IMR-90 (cell line): Measurements from ENCODE around the gene SAMD4B.

Source experiments
- BHLHE40 ChIP-seq: fragments of 150-350 bp; IDR thresholded peaks from 2 replicates; pipeline ENCODE4 v1.6.1; 2016; ENCODE audit warnings: mild to moderate bottlenecking, low read depth, low read length
- CEBPB ChIP-seq: IDR thresholded peaks from 2 replicates; pipeline ENCODE4 v1.6.1; 2012; ENCODE audit warnings: low read depth, low read length, improper control_type of control experiment
- CTCF ChIP-seq: conservative IDR thresholded peaks from 2 replicates; pipeline ENCODE4 v1.5.1; 2012; ENCODE audit warnings: mild to moderate bottlenecking, low read depth, low read length, improper control_type of control experiment
- ELK1 ChIP-seq: fragments of 150-350 bp; IDR thresholded peaks from 2 replicates; pipeline ENCODE4 v1.6.1; 2016; ENCODE audit warnings: low read depth, mild to moderate bottlenecking, low read length, moderate library complexity, borderline replicate concordance
- FOS ChIP-seq: fragments of 150-350 bp; IDR thresholded peaks from 2 replicates; pipeline ENCODE4 v1.6.1; 2016; ENCODE audit warnings: low read depth, low read length
- MXI1 ChIP-seq: IDR thresholded peaks from 2 replicates; pipeline ENCODE4 v1.6.1; 2012; ENCODE audit warnings: low read depth, mild to moderate bottlenecking, low read length, moderate library complexity, borderline replicate concordance
- NFE2L2 ChIP-seq: fragments of 150-350 bp; IDR thresholded peaks from 2 replicates; pipeline ENCODE4 v1.6.1; 2016; ENCODE audit warnings: low read depth, mild to moderate bottlenecking, low read length
- POLR2A ChIP-seq: IDR thresholded peaks from 2 replicates; pipeline ENCODE4 v1.6.1; 2012; ENCODE audit warnings: mild to moderate bottlenecking, low read depth, low read length
- RAD21 ChIP-seq: IDR thresholded peaks from 2 replicates; pipeline ENCODE4 v1.6.1; 2012; ENCODE audit warnings: low read length, improper control_type of control experiment
- RFX5 ChIP-seq: IDR thresholded peaks from 2 replicates; pipeline ENCODE4 v1.8.0; 2012; ENCODE audit warnings: low read depth, mild to moderate bottlenecking, low read length, moderate library complexity
- SMC3 ChIP-seq: fragments of 150-350 bp; IDR thresholded peaks from 2 replicates; pipeline ENCODE4 v1.6.1; 2016; ENCODE audit warnings: low read depth, mild to moderate bottlenecking, antibody characterized with exemption, low read length, moderate library complexity
- TF ChIP-seq, protein P1 (sequence below): fragments of 150-350 bp; IDR thresholded peaks from 2 replicates; pipeline ENCODE4 v1.6.1; 2017; ENCODE audit warnings: mild to moderate bottlenecking, antibody characterized with exemption, low read length, low read depth

DNA sequence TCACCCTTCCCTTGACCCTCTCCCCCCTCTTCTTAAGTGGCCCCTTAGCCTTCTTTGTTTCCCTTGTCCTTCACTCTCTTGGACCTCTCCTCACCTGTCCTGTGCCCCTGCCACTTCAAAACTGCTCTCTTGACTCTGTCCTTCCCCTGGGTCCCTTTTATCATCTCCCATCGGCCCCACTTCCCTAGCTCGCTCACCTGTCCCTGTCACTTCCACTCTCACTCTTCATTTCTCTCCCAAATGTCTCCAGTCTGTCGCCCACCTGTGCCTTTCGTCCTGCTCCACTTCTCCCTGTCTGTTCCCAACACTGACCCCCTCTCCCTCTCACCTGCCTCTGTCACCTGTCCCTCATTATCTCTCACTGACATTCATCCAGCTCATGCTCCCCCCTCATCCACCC, 45.3 kb upstream of the SAMD4B start:
- TF ChIP-seq POLR2A, result no peak
- no peak for TF ChIP-seq CTCF
- TF ChIP-seq, protein P1, sequence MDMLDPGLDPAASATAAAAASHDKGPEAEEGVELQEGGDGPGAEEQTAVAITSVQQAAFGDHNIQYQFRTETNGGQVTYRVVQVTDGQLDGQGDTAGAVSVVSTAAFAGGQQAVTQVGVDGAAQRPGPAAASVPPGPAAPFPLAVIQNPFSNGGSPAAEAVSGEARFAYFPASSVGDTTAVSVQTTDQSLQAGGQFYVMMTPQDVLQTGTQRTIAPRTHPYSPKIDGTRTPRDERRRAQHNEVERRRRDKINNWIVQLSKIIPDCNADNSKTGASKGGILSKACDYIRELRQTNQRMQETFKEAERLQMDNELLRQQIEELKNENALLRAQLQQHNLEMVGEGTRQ, result no peak
- TF ChIP-seq RFX5, result no peak
- no peak for TF ChIP-seq RAD21
- TF ChIP-seq NFE2L2, result no peak
- TF ChIP-seq MXI1, result no peak
- TF ChIP-seq SMC3, result no peak
- TF ChIP-seq ELK1, result no peak
- TF ChIP-seq BHLHE40, result no peak
- no peak for TF ChIP-seq CEBPB
- no peak for TF ChIP-seq FOS
